SHP77 treated with DMSO at 0.1 percent for 48 hours (cell line): ENCODE measurements around the gene F2RL1.
"Not testable (repeated sequence)": the region's sequence is repeated elsewhere in the genome, so short reads cannot be mapped to it uniquely, and the experiment has no call there.

ENCODE experiments used
- DNase-seq: peaks from one replicate; lab custom pipeline; 2025; lab: John Stamatoyannopoulos, UW

F2RL1 gene

DNA sequence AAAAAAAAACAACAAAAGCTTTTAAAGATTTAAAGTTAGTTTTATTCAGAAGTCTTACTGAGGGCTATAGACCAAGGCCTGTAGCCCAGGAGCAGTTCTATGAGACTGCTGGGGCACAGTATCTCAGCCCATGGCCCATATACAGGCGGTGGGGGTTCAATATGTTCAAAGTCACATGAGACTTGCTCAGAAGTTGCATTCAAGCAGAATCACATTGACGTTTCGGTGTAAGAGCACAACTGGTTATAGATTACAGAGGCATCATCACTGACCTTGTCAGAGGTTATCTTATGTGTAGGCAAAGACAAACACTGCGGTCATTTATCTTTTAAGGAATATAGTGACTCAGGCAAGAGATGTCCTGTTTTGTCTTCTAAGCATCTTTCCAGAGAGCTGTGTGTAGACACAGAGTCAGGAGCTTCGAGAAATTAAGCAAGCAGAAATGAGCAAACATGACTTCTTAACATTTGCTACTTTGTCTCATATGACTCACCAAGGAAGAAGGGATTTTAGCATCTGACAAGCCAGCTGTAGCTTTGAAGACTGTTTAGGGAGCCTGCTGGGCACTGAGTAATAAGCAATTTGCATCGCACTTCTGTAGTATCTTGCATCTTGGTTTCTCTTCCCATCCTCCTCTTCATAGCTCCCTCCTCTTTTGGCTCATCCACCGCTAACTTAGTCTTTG, 12.9 kb upstream of the F2RL1 start:
- DNase-seq = no peak

DNA sequence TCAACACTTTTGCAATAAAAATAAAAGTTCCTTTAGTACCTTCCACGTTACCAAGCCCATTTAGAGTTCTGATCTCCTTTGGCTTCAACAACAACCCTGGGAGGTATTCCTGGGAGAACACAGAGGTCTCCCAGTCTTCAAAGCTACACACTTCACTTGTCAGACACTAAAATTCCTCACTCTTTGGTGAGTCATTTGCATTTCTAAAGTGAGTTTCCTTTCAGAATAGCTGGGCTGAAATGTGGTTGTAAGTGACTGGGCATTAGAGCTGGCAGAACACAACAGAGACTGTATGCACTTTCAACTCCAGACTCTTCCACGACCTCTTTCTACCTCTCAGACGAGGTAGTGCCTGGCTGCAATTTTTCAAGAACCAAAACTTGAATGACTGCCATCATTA, 11.5 kb upstream of the F2RL1 start:
- no peak for DNase-seq

GRCh38 chr5:76808141-76808691, 10.6 kb upstream of the F2RL1 start:
- no peak for DNase-seq

DNA sequence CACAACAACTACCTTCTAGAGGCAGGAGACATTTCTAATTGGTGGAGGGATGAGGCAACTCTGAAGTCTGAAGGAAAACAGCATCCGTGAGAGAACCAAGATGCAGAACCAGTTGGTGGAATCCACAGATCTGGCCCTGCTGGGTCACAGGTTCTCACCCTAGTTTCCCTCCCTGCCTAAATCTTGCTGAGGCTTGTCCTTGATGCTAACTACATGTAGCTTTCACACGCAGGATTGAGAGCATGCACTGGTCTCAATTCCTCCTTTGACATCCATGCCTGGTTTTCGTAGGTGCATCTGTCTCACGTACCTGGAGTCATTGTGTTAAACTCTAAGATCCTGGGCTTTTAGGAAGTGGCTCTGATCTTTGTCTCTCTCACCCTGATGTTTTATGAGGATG, 9.7 kb upstream of the F2RL1 start:
- no peak for DNase-seq

- no peak for DNase-seq
Measured at GRCh38 chr5:76810236-76810635, 8.6 kb upstream of the F2RL1 start.

GRCh38 chr5:76811214-76811613, 7.6 kb upstream of the F2RL1 start:
- DNase-seq = no peak

- not testable (repeated sequence) for DNase-seq
Measured at GRCh38 chr5:76812209-76812608, 6.6 kb upstream of the F2RL1 start.

DNA sequence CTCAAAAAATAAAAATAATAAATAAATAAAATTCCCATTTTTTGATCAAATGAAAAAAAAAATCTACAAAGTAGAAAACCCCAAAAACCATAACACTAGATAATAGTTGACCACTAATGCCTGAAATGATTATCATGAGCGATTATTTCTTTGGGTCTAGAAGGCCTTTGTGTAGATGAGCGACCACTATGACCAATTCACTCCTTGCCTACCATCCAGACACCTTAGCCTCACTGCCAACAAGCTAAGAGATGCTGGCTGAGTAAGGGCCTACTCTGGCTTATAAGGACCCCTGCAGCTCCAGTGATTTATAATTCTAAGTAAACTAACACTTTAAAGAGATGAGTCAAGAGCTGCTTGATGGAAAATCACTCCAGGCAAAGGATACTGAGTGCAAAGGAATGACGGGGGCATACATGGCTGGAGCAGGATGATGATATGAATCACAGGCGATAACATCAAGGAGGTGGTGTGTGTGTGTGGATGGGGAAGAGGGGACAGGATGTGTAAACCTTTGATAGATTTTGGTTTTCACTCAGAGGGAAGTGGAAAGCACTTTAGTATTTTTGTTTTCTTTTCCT, 4.8 kb upstream of the F2RL1 start:
- DNase-seq = no peak

DNA sequence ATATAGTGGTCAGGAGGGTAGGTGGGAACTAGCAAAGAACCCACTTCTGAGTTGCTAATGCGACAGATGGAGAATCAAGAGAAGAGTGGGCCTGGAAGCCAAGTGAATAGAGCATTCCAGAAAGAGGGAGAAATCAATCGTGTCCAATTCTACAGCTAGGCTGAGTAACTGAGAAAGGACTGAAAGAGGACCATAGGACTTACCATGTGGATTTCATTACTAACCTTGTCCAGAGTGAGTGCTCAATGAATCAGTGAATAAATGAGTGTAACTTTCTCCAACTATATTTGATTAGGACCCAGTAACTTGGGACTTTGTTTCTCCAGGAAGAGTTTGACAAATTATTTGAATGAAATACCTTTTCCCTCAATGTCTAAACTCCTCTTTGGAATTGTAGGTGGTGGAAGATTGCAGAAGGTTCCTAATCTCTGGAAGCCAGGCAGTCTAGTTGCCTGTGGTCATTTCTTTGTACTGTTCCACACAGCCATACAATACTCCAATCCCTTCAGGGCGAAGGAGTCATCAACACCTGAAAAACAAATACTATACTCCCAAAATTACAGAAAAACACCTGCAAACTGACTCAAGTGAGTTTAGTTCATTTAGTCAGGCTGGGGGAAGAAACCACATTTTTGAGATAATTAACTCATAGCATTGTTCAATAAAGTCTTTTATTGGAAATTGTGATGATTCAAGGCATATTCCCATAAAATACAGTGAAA, 2.6 kb upstream of the F2RL1 start:
- no peak for DNase-seq

- DNase-seq = no peak
Measured at GRCh38 chr5:76819851-76820525, 1.2 kb downstream of the F2RL1 start.

GRCh38 chr5:76820526-76820890, 1.7 kb downstream of the F2RL1 start:
- DNase-seq = no peak

- DNase-seq = no peak
Measured at GRCh38 chr5:76821136-76821535, 2.3 kb downstream of the F2RL1 start.

DNA sequence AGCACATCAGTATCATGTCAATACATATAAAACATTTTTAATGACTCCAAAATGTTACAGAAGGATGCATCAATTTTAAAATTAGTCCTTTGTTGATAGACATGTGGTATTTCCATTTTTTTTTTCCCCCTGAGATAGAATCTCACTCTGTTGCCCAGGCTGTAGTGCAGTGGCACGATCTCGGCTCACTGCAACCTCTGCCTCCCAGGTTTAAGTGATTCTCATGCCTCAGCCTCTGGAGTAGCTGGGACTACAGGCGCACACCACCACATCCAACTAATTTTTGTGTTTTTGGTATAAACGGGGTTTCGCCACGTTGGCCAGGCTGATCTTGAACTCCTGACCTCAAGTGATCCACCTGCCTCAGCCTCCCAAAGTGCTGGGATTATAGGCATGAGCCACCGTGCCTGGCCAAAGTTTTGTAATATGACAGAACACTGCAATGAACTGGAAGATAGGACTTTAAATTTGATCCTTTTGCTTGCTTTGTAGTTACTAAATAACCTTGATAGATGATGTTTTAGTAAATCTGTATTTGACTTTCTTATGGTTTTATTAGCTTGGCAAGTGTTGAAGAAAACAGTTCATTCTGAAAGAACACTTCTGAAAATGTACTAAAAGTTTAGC, 3.4 kb downstream of the F2RL1 start:
- not testable (repeated sequence) for DNase-seq

- DNase-seq = not testable (repeated sequence)
Measured at GRCh38 chr5:76826416-76826815, 7.6 kb downstream of the F2RL1 start.

DNA sequence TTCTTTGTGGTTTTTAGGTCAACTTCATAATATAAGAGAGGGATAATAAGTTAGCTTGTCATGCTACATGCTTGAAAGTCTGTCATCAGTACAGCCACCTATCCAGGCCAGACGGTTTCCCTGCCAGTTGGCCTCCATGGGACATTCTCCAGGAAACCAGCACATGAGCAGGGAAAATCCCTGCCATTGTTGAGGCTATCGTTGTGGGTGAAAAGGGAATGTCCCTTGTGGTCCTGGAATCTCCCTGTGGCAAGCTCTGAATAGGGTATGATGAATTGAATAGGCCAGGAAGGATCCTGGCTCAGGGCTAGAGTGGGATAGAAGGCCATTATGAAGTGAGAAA, 12.3 kb downstream of the F2RL1 start:
- DNase-seq = no peak

DNA sequence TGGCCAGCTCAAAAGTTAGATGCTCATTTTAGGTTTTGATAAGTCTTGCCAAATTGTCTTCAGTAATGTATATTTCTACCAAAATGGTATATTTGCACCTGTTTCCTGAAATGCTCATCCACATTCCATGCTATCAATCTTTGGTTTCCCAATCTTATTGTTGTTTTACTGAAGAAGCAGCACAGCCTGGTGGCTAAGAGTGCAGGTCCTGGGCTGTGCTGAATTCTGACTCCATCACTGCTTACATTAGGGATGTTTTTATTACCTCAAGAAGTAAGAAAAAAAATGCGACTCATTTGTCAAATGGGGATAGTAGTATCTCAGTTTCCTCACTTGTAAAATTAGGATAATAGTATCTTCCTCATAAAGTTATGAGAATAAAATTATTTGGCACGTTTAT, 17.4 kb downstream of the F2RL1 start:
- no peak for DNase-seq

- DNase-seq = no peak
Measured at GRCh38 chr5:76836585-76836984, 17.8 kb downstream of the F2RL1 start.

DNA sequence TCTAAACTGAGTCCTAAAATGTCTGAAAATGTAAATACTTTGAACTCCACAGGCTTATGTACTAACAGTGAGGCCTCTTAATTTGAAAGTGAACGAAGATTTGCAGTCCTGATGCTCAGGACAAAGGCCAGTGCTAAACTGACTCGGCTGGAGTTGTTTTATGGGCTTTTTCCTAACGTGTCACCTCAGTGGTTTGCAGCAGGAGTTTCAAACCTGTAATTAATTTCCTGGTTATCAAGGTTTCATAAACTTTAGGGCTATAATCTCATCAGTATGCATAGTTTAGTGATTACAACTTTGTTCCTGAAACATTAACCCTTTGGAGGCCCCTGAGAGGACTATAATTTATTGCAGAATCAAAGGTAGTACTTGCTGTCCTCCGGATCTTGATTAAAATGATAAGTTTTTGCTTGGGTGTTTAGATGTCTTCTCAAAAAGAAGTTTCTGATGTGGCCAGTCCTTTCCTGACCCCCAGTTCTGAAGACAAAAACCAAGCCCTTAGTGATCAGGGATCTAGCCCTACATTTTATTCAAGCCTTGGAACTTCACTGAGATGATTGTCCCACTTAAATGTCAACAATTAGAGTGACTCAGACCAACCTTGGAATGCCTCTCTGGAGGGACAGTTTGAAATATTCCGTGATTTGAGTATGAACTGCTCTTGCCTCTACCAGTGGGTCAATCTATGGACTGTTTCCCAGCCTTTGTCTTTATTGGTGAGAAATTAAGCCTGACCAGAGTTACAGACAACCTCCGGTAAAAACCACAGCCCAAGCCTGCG, 19.8 kb downstream of the F2RL1 start:
- DNase-seq = no peak

- DNase-seq = no peak
Measured at GRCh38 chr5:76841361-76841760, 22.5 kb downstream of the F2RL1 start.

GRCh38 chr5:76845890-76846289, 27.1 kb downstream of the F2RL1 start:
- DNase-seq = no peak
